SK-N-SH treated with all-trans-retinoic acid at 6 μM for 48 hours (cell line): Measurements from ENCODE around the gene MATK.
A peak's percentile ranks its signal among the peaks of the same experiment; 100 is the strongest.

Source experiments
- ATAC-seq: fragments of 200-7000 bp; cut with Tn5 transposase; 3 replicates; pipeline ENCODE4 v1.9.1; 2020; ENCODE audit warnings: mild to moderate bottlenecking, moderate library complexity
- ARNTL ChIP-seq: fragments of 450-650 bp; formaldehyde crosslinking; IDR thresholded peaks from 2 replicates; pipeline ENCODE4 v1.5.0; 2020; ENCODE audit warnings: low read depth, mild to moderate bottlenecking, moderate library complexity, borderline replicate concordance
- BACH2 ChIP-seq: fragments of 250-450 bp; sonication (Bioruptor Pico); IDR thresholded peaks from 2 replicates; pipeline ENCODE4 v1.9.0; 2021; ENCODE audit warnings: mild to moderate bottlenecking, borderline replicate concordance
- CSDC2 ChIP-seq: fragments of 250-450 bp; sonication (Bioruptor Pico); IDR thresholded peaks from 2 replicates; pipeline ENCODE4 v1.5.0; 2020; ENCODE audit warnings: mild to moderate bottlenecking, moderate library complexity
- ESRRG ChIP-seq: fragments of 250-450 bp; sonication (Bioruptor Pico); IDR thresholded peaks from 2 replicates; pipeline ENCODE4 v1.6.1; 2021; ENCODE audit warnings: mild to moderate bottlenecking
- GLIS3 ChIP-seq: fragments of 250-450 bp; sonication (Bioruptor Pico); IDR thresholded peaks from 2 replicates; pipeline ENCODE4 v1.5.0; 2020; ENCODE audit warnings: mild to moderate bottlenecking, moderate library complexity
- ISL1 ChIP-seq: fragments of 250-450 bp; sonication (Bioruptor Pico); IDR thresholded peaks from 2 replicates; pipeline ENCODE4 v2.1.2; 2022; ENCODE audit warnings: mild to moderate bottlenecking, moderate library complexity
- OSR1 ChIP-seq: fragments of 250-450 bp; sonication (Bioruptor Pico); IDR thresholded peaks from 2 replicates; pipeline ENCODE4 v1.8.0; 2022; ENCODE audit warnings: moderate library complexity, mild to moderate bottlenecking, inconsistent platforms
- PPARA ChIP-seq: fragments of 250-450 bp; sonication (Bioruptor Pico); IDR thresholded peaks from 2 replicates; pipeline ENCODE4 v1.5.0; 2020; ENCODE audit warnings: mild to moderate bottlenecking, borderline replicate concordance
- RARB ChIP-seq: fragments of 250-450 bp; sonication (Bioruptor Pico); IDR thresholded peaks from 2 replicates; pipeline ENCODE4 v1.8.0; 2021; ENCODE audit warnings: mild to moderate bottlenecking, moderate library complexity
- SNAI2 ChIP-seq: fragments of 250-450 bp; sonication (Bioruptor Pico); IDR thresholded peaks from 2 replicates; pipeline ENCODE4 v1.5.0; 2020; ENCODE audit warnings: mild to moderate bottlenecking, moderate library complexity
- TCF4 ChIP-seq: fragments of 250-450 bp; sonication (Bioruptor Pico); IDR thresholded peaks from 2 replicates; pipeline ENCODE4 v1.8.0; 2021; ENCODE audit warnings: mild to moderate bottlenecking, moderate library complexity, borderline replicate concordance
- TOX ChIP-seq: fragments of 250-450 bp; sonication (Bioruptor Pico); IDR thresholded peaks from 2 replicates; pipeline ENCODE4 v1.8.0; 2021; ENCODE audit warnings: mild to moderate bottlenecking, moderate library complexity, borderline replicate concordance
- ZC3H10 ChIP-seq: fragments of 250-450 bp; sonication (Bioruptor Pico); IDR thresholded peaks from 2 replicates; pipeline ENCODE4 v1.5.1; 2021; ENCODE audit warnings: mild to moderate bottlenecking, moderate library complexity
- ZFP3 ChIP-seq: fragments of 250-450 bp; sonication (Bioruptor Pico); IDR thresholded peaks from 2 replicates; pipeline ENCODE4 v1.5.0; 2020; ENCODE audit warnings: mild to moderate bottlenecking, moderate library complexity
- ZFP30 ChIP-seq: fragments of 450-650 bp; formaldehyde crosslinking; IDR thresholded peaks from 2 replicates; pipeline ENCODE4 v1.5.0; 2022; ENCODE audit warnings: mild to moderate bottlenecking, moderate library complexity
- ZNF565 ChIP-seq: fragments of 450-650 bp; formaldehyde crosslinking; conservative IDR thresholded peaks from 2 replicates; pipeline ENCODE4 v1.5.0; 2020; ENCODE audit warnings: low read depth, mild to moderate bottlenecking, moderate library complexity
- ZNF70 ChIP-seq: fragments of 450-650 bp; formaldehyde crosslinking; IDR thresholded peaks from 2 replicates; pipeline ENCODE4 v1.5.0; 2020; ENCODE audit warnings: mild to moderate bottlenecking, moderate library complexity
- TF ChIP-seq, protein P1 (sequence below): fragments of 250-450 bp; sonication (Bioruptor Pico); IDR thresholded peaks from 2 replicates; pipeline ENCODE4 v1.5.0; 2020; ENCODE audit warnings: mild to moderate bottlenecking, moderate library complexity
- TF ChIP-seq, protein P2 (sequence below): fragments of 250-450 bp; sonication (Bioruptor Pico); IDR thresholded peaks from 2 replicates; pipeline ENCODE4 v1.8.0; 2021; ENCODE audit warnings: low read depth, mild to moderate bottlenecking, moderate library complexity, borderline replicate concordance
- TF ChIP-seq, protein P3 (sequence below): fragments of 250-450 bp; sonication (Bioruptor Pico); IDR thresholded peaks from 2 replicates; pipeline ENCODE4 v1.5.1; 2021; ENCODE audit warnings: mild to moderate bottlenecking, moderate library complexity
- TF ChIP-seq, protein P4 (sequence below): fragments of 250-450 bp; sonication (Bioruptor Pico); IDR thresholded peaks from 2 replicates; pipeline ENCODE4 v1.8.0; 2020; ENCODE audit warnings: mild to moderate bottlenecking, moderate library complexity, borderline replicate concordance

MATK gene

DNA sequence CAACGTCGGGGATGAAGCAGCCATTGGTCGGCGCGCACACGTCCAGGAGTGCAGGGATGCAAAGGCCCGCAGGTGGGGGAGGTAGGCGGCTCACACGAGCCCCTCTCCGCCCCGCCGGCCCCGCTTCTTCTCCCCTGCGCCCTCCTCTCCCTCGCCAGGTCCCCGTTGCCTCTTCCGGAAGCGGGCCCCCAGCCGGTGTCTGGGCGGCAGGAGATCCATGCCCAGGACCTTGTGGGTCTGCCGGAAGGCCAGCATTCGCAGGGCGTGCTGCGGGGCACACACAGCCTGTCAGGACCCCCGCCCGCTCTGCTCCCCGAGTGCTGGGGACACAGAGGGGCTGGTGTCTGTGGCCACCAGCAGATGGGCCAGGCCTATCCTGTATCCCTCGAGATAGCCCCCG is 19.7 kb upstream of the MATK start:
- no peak for ATAC-seq
- TF ChIP-seq ISL1 (CRISPR knock-in tag) (no peak), ARNTL (no peak), ZNF565 (no peak), ZC3H10 (no peak), ZFP3 (CRISPR knock-in tag) (no peak), TCF4 (CRISPR knock-in tag) (no peak), CSDC2 (no peak), GLIS3 (no peak)
- TF ChIP-seq, all 23 proteins: peak for 0

DNA sequence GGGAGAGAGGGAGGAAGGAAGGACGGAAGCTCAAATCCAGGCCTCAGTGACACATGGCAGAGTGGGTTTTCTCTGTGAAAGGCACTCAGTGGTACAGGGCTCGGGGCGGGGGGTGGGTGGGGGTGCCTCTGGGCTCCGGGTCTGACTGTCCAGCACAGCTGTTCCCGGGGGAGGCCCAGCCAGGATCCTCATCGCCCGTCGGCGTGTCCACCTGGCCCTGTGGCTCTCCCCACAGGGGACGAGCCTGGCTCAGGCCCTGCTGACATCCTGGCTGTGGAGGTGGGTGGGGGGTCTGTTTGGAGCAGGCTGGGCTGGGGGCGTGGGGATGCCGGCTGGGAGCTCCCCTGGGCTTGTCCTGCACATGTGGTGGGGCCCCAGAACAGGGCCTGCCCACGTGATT is 18.2 kb upstream of the MATK start:
- ATAC-seq: no peak
- TF ChIP-seq, protein P1, sequence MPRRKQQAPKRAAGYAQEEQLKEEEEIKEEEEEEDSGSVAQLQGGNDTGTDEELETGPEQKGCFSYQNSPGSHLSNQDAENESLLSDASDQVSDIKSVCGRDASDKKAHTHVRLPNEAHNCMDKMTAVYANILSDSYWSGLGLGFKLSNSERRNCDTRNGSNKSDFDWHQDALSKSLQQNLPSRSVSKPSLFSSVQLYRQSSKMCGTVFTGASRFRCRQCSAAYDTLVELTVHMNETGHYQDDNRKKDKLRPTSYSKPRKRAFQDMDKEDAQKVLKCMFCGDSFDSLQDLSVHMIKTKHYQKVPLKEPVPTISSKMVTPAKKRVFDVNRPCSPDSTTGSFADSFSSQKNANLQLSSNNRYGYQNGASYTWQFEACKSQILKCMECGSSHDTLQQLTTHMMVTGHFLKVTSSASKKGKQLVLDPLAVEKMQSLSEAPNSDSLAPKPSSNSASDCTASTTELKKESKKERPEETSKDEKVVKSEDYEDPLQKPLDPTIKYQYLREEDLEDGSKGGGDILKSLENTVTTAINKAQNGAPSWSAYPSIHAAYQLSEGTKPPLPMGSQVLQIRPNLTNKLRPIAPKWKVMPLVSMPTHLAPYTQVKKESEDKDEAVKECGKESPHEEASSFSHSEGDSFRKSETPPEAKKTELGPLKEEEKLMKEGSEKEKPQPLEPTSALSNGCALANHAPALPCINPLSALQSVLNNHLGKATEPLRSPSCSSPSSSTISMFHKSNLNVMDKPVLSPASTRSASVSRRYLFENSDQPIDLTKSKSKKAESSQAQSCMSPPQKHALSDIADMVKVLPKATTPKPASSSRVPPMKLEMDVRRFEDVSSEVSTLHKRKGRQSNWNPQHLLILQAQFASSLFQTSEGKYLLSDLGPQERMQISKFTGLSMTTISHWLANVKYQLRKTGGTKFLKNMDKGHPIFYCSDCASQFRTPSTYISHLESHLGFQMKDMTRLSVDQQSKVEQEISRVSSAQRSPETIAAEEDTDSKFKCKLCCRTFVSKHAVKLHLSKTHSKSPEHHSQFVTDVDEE (CRISPR knock-in tag): no peak
- no peak for TF ChIP-seq ESRRG (CRISPR knock-in tag)
- TF ChIP-seq ZC3H10: no peak
- TF ChIP-seq TOX (CRISPR knock-in tag): no peak
- no peak for TF ChIP-seq BACH2 (CRISPR knock-in tag)
- TF ChIP-seq, protein P2, sequence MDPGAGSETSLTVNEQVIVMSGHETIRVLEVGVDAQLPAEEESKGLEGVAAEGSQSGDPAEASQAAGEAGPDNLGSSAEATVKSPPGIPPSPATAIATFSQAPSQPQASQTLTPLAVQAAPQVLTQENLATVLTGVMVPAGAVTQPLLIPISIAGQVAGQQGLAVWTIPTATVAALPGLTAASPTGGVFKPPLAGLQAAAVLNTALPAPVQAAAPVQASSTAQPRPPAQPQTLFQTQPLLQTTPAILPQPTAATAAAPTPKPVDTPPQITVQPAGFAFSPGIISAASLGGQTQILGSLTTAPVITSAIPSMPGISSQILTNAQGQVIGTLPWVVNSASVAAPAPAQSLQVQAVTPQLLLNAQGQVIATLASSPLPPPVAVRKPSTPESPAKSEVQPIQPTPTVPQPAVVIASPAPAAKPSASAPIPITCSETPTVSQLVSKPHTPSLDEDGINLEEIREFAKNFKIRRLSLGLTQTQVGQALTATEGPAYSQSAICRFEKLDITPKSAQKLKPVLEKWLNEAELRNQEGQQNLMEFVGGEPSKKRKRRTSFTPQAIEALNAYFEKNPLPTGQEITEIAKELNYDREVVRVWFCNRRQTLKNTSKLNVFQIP: no peak
- TF ChIP-seq ARNTL: no peak
- TF ChIP-seq OSR1: no peak
- no peak for TF ChIP-seq ZFP30 (CRISPR knock-in tag)
- TF ChIP-seq PPARA: no peak
- no peak for TF ChIP-seq ZNF565
- no peak for TF ChIP-seq ZNF70
- TF ChIP-seq GLIS3: no peak
- TF ChIP-seq ZFP3 (CRISPR knock-in tag): no peak

DNA sequence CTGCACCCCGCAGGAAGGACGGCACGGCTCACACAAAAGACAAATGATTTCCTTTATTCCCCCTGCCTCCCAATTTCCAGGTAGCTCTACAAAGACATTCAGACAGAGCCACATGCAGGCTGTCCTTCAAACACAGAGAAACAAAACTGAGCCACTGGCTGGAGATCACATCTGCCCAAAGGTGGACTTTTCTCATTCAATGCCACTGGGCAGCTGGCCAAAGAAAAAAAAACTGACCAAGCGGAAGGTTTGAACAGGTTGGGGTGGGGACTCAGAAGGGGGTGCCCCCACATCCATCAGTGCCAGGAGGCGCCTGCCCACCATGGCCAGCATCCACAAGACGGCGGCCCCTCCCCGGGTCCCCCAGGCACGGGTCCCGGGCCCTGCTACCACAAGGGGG is 17.8 kb upstream of the MATK start:
- TF ChIP-seq GLIS3 (no peak), RARB (CRISPR knock-in tag) (no peak), CSDC2 (no peak), ZNF565 (no peak), SNAI2 (CRISPR knock-in tag) (no peak)
- TF ChIP-seq, protein P3, sequence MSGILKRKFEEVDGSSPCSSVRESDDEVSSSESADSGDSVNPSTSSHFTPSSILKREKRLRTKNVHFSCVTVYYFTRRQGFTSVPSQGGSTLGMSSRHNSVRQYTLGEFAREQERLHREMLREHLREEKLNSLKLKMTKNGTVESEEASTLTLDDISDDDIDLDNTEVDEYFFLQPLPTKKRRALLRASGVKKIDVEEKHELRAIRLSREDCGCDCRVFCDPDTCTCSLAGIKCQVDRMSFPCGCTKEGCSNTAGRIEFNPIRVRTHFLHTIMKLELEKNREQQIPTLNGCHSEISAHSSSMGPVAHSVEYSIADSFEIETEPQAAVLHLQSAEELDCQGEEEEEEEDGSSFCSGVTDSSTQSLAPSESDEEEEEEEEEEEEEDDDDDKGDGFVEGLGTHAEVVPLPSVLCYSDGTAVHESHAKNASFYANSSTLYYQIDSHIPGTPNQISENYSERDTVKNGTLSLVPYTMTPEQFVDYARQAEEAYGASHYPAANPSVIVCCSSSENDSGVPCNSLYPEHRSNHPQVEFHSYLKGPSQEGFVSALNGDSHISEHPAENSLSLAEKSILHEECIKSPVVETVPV: no peak

DNA sequence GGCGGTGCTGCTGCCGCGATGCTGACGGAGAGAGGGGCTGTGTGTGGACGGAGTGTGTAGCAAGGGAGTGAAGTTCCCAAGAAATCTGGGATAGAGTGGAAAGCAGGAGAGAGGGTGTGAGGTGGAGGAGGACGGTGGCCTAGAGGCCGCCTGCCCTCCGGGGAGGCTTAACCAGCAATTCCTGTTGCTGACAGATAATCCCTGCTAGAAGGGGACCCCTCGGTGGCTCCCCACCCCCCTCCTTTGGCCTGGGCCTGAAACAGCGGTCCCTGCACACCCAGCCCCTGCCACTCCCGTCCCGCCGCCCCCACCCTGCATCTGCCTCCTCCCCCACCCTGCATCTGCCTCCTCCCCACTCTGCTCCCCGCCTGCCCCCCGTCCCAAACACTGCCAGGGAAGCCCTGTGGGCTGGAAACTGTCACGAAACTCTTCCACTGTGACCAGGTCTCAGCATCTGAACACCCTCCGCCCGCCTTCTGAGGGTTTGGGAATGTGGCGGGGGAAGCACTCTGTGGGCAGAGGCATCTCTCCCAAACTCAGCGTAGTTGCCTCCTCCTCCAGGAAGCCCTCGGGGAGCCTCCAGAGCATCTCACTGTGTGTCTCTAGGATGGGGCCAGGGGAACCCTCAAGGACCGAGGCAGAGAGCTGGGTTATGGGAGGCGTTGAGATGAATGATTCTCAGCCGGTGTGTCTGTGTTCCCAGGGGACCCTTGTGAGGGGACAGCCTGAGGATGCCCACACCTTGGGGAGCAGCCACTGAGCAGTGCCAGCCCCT is 17.1 kb upstream of the MATK start:
- no peak for ATAC-seq
- TF ChIP-seq ZNF70: no peak
- TF ChIP-seq, protein P2: no peak
- no peak for TF ChIP-seq ZNF565

More for the DNA sequence above, 17.8 kb upstream of the MATK start:
- ATAC-seq: no peak

DNA sequence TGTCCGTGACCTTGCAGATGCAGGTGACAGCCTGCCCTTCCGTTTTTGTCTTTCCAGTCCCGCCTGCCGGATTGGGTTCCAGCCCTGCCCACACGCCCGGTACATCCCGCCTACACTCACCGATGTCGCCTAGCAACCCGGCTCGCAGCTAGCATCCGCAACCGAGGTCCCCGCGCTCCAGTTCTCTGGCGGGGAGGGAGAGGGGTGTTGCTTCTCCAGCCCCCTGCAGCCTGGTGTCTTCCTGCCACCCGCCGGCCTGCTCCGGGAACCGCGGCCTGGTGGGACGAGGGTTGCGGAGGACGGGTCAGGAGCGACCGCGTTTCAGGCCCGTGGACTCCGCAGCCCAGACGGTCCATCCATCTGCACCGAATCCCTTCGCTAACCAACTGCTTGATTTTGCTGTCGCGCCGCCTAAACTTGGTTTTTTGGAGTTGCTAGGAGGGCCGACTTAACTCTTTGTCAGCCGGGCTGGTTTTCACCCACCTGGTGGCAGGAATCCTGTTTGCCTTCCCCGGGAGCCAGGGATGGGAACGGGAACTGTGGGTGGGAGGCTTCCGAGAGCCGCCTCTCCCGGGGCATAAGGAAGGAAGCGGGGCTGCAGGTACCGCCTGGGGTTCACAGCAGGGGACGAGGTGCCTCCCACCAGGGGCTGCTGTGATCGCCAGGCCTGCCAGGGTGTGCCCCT is 15.4 kb upstream of the MATK start:
- ATAC-seq: peak; percentile 70
- TF ChIP-seq RARB (CRISPR knock-in tag) (no peak), SNAI2 (CRISPR knock-in tag) (no peak), ZFP30 (CRISPR knock-in tag) (no peak), ARNTL (no peak)
- TF ChIP-seq, protein P4, sequence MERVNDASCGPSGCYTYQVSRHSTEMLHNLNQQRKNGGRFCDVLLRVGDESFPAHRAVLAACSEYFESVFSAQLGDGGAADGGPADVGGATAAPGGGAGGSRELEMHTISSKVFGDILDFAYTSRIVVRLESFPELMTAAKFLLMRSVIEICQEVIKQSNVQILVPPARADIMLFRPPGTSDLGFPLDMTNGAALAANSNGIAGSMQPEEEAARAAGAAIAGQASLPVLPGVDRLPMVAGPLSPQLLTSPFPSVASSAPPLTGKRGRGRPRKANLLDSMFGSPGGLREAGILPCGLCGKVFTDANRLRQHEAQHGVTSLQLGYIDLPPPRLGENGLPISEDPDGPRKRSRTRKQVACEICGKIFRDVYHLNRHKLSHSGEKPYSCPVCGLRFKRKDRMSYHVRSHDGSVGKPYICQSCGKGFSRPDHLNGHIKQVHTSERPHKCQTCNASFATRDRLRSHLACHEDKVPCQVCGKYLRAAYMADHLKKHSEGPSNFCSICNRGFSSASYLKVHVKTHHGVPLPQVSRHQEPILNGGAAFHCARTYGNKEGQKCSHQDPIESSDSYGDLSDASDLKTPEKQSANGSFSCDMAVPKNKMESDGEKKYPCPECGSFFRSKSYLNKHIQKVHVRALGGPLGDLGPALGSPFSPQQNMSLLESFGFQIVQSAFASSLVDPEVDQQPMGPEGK (CRISPR knock-in tag): no peak
- TF ChIP-seq, all 23 proteins: peak for 0
